ENCODE data around the gene PTPA.
"Not testable (repeated sequence)": the region's sequence is repeated elsewhere in the genome, so short reads cannot be mapped to it uniquely, and the experiment has no call there.

PTPA gene

GRCh38 chr9:129108805-129109536 lies 2.2 kb upstream of the PTPA start:
- no peak for DNase-seq (ENCODE audit: extremely low read depth in 1 of 2, low read depth in 1 of 2)

- no peak for DNase-seq (ENCODE audit: extremely low read depth in 1 of 2, low read depth in 1 of 2)
Measured at GRCh38 chr9:129109537-129109903, 1.7 kb upstream of the PTPA start.

GRCh38 chr9:129109952-129110739 lies 1.1 kb upstream of the PTPA start:
- DNase-seq (ENCODE audit: extremely low read depth in 1 of 2, low read depth in 1 of 2): no peak

- DNase-seq (ENCODE audit: extremely low read depth in 1 of 2, low read depth in 1 of 2): peak; percentile 9
Measured at GRCh38 chr9:129111528-129112151, 425 bp downstream of the PTPA start.

GRCh38 chr9:129112526-129112925 lies 1.3 kb downstream of the PTPA start:
- not testable (repeated sequence) for DNase-seq (ENCODE audit: extremely low read depth in 1 of 2, low read depth in 1 of 2)

- DNase-seq (ENCODE audit: extremely low read depth in 1 of 2, low read depth in 1 of 2): no peak
Measured at GRCh38 chr9:129113645-129114304, 2.6 kb downstream of the PTPA start.

GRCh38 chr9:129118799-129119198 lies 7.6 kb downstream of the PTPA start:
- DNase-seq (ENCODE audit: extremely low read depth in 1 of 2, low read depth in 1 of 2): no peak

GRCh38 chr9:129121483-129121882 lies 10.3 kb downstream of the PTPA start:
- DNase-seq (ENCODE audit: extremely low read depth in 1 of 2, low read depth in 1 of 2): no peak

- DNase-seq (ENCODE audit: extremely low read depth in 1 of 2, low read depth in 1 of 2): no peak
Measured at GRCh38 chr9:129122133-129122532, 10.9 kb downstream of the PTPA start.

GRCh38 chr9:129122976-129123375 lies 11.8 kb downstream of the PTPA start:
- not testable (repeated sequence) for DNase-seq (ENCODE audit: extremely low read depth in 1 of 2, low read depth in 1 of 2)

GRCh38 chr9:129124506-129125069 lies 13.4 kb downstream of the PTPA start:
- no peak for DNase-seq (ENCODE audit: extremely low read depth in 1 of 2, low read depth in 1 of 2)

GRCh38 chr9:129125478-129125877 lies 14.3 kb downstream of the PTPA start:
- no peak for DNase-seq (ENCODE audit: extremely low read depth in 1 of 2, low read depth in 1 of 2)

GRCh38 chr9:129126749-129127618 lies 15.8 kb downstream of the PTPA start:
- DNase-seq (ENCODE audit: extremely low read depth in 1 of 2, low read depth in 1 of 2): no peak

- no peak for DNase-seq (ENCODE audit: extremely low read depth in 1 of 2, low read depth in 1 of 2)
Measured at GRCh38 chr9:129128689-129129088, 17.5 kb downstream of the PTPA start.

- DNase-seq (ENCODE audit: extremely low read depth in 1 of 2, low read depth in 1 of 2): not testable (repeated sequence)
Measured at GRCh38 chr9:129130271-129130670, 19.1 kb downstream of the PTPA start.

GRCh38 chr9:129130791-129131190 lies 19.6 kb downstream of the PTPA start:
- no peak for DNase-seq (ENCODE audit: extremely low read depth in 1 of 2, low read depth in 1 of 2)

GRCh38 chr9:129131300-129132145 lies 20.3 kb downstream of the PTPA start:
- peak in 1 of 2 donors; percentile 68 for DNase-seq (ENCODE audit: extremely low read depth in 1 of 2, low read depth in 1 of 2)

- DNase-seq (ENCODE audit: extremely low read depth in 1 of 2, low read depth in 1 of 2): no peak
Measured at GRCh38 chr9:129133082-129133481, 21.9 kb downstream of the PTPA start.

- DNase-seq (ENCODE audit: extremely low read depth in 1 of 2, low read depth in 1 of 2): no peak
Measured at GRCh38 chr9:129135476-129135875, 24.3 kb downstream of the PTPA start.
